ENCODE results near the gene HLA-A.
"Not testable (repeated sequence)": the region's sequence is repeated elsewhere in the genome, so short reads cannot be mapped to it uniquely, and the experiment has no call there.

HLA-A gene

GRCh38 chr6:29961966-29962365 lies 19.6 kb downstream of the HLA-A start:
- DNase-seq (ENCODE audit: low spot score): no peak

DNA sequence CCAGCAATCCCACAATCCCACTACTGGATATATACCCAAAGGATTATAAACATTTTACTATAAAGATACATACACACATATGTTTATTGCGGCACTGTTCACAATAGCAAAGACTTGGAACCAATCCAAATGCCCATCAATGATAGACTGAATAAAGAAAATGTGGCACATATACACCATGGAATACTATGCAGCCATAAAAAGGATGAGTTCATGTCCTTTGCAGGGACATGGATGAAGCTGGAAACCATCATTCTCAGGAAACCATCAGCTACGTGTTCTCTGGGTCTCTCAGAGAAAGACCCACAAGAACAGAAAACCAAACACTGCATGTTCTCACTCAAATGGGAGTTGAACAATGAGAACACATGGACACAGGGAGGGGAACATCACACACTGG lies 21.4 kb downstream of the HLA-A start:
- DNase-seq (ENCODE audit: low spot score): not testable (repeated sequence)

DNA sequence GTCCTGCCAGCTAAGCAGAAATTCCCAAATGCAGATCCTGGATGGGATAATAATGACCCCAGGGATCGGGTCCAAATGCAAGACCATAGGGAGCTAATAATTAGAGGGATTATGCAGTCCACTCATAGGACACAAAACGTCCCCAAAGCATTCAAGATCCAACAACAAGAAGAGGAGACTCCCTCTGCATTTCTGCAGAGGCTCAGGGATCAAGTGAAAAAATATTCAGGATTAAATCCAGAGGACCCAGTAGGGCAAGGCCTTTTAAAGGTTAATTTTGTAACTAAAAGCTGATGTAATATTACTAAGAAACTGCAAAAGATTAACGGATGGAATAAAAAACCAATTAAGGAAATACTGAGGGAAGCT lies 22.2 kb downstream of the HLA-A start:
- no peak for DNase-seq (ENCODE audit: low spot score)

DNA sequence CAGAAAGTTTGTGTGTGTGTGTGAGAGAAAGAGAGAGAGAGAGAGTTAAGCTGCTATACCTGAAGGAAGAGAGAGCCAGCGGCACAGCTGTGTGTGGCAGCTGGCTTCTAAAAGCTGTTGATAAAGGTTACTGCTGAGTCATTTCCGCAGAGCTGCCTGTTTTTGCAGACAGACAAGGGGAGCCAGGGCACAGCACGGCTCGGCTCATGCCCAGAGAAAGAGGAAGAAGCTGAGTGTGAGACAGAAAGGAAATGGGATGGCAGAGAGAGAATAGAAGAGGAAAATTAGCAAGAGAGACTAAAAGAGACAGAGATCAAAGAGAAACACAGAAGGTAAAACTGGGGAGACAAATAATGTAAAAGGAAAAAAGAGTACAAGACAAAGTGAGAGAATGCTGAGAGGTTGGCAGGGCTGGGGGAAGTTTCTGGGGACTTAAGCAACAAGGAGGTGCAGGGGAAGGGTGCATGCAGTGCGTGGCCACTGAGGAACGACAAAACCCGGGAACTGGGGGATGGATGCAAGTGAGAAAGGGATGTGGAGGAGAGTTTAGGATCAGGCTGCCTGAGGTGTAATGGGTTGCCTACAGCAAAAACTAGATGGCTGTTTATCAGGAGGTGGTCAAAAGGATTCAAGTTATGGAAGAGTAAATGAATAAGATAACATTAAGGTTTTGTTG lies 22.7 kb downstream of the HLA-A start:
- DNase-seq (ENCODE audit: low spot score): peak; percentile 74

GRCh38 chr6:29965563-29965872 lies 23.2 kb downstream of the HLA-A start:
- no peak for DNase-seq (ENCODE audit: low spot score)

DNA sequence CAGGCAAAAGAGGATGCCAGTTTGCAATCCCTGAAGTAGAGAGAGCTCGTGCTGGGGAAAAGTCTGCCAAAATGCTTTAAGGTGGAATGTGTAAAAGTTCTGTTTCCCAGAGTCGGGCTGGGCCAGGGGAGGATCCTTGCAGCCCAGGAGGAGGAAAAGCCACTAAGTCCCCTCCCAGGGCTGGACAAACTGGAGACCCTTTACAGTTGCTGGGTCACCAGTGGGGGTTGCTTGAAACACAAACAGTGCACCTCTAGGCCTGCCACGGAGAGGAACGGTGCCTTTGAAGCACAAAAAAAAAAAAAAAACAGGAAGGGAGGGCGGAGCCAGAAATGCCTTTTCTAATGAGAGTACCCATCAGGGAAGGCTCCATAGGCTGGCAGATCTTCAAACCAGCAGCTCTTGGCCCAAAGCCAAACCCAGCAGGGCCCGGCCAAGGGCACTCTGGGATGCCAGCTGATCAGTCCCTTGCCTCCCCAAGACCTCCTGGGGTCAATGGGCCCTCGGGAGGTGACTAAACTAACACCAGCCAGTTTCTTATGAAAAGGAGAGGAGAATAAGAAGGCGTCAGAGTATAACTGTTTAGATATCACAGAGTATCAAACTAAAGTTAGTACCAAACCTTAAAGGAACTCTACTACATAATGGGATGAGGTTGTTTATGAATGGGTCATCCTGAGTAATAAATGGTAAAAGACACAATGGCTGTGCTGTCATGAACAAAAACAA lies 23.7 kb downstream of the HLA-A start:
- DNase-seq (ENCODE audit: low spot score): no peak

GRCh38 chr6:29967379-29968010 lies 25.2 kb downstream of the HLA-A start:
- no peak for DNase-seq (ENCODE audit: low spot score)

DNA sequence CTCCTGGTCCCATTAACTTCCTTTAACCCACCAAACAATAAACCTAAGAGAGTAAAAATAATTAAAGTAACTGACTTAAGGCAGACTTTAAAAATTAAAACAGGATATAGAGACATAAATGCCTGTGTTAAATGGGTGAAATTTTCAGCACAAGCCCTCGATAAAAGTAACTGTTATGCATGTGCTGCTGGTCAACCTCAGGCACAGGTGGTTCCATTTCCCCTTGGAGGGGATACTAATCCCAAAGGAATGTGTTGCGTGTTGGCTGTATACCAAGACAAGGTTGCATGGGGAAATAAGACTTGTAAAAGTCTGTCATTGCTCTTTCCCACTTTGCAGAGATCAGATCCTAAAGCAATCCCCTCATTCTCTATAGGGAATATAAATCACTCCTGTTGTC lies 25.8 kb downstream of the HLA-A start:
- DNase-seq (ENCODE audit: low spot score): no peak

- no peak for DNase-seq (ENCODE audit: low spot score)
These were observed 26.6 kb downstream of the HLA-A start for GRCh38 chr6:29968905-29969304.

DNA sequence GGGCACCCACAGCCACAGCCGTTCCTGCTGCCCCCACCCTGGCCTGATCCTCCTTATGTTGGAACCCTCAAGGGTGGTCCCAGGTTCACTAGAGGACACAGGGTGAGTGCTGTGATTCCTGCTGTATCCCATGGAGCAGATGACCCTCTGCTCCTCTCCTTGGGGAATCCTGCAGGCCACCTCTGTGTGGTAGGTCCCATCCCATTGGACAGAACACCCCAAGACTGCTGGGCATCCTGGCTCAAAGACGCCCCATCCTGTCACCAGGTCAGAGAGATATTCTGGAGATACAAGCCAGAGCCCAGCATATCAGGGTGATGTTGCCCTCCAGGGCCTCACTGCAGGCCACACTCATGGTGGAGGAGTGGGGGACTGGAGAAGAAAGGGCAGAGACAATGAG lies 28.4 kb downstream of the HLA-A start:
- DNase-seq (ENCODE audit: low spot score): no peak

- no peak for DNase-seq (ENCODE audit: low spot score)
These were observed 32.7 kb downstream of the HLA-A start for GRCh38 chr6:29974901-29975560.

DNA sequence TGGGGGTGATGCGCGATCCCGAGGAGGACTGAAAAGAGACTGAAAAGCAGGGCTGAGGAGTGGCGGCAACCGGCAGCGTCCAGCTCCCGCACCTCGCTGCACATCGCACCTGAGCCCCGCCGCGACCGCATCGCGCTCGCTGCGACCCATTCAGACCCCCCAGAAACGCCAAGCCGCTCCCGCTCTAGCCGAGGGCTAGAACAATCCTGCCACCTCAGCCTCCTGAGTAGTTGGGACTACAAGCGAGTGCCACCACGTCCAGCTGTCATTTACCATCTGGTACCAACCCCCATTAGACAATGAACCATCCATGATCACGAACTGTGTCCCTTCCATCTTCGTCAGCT lies 33.2 kb downstream of the HLA-A start:
- DNase-seq (ENCODE audit: low spot score): no peak

DNA sequence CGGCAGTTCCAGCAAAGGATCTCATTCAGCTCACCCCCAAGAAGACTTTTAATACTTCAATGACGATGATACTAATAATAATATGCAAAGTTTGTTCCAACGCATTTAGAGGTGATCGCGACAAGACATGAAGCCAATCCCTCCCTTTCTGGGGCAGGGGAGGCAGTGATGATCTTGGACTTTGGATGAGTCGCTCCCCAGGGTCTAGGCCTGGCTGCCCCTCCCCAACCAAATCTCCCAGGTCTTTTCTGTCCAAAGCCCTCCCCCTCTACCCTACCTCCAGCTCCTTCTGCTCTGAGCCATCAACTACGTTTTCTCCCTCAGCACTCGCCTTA lies 33.9 kb downstream of the HLA-A start:
- DNase-seq (ENCODE audit: low spot score): no peak

DNA sequence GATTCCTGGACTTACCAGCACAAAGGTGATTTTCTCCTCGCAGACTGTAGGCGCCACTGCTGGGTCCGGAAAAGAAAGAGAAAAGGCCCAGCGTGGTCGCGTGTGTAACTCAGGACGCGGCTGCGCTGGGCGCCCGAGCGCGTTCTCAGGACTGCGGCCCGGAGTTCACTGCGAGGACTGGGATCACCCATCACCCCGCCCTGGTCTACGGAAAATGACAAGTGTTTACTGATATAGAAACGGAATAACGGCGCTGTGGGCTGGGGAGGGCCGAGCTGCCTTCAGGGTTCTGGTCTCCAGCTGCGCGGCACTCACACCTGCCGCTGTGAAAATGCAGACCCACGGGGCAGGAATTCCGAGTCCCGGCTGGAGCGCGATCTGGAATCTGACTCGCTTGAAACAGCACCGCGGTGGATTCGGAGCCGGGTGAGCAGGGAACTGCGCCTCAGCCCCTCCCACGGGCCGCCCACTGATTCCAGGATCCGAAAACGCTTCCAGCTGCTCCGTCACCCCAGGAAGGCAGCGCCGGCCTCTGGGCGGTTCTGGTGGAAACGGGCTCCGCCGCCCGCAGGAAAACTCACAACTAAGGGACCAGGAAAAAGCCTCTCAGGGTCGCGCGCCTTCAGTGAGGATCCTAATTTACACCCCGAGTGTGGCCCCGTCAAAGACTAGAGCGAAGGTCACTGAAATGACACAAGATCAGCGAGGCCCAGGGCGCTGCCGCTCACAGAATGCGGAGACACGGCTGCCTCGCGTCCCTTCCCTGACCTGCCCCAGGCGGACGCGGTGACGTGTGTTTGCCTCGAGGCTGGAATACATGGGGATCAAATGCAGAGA lies 34.5 kb downstream of the HLA-A start:
- DNase-seq (ENCODE audit: low spot score): peak; percentile 80

- no peak for DNase-seq (ENCODE audit: low spot score)
These were observed 35.0 kb downstream of the HLA-A start for GRCh38 chr6:29977425-29977727.

- DNase-seq (ENCODE audit: low spot score): not testable (repeated sequence)
These were observed 37.7 kb downstream of the HLA-A start for GRCh38 chr6:29980013-29980412.

DNA sequence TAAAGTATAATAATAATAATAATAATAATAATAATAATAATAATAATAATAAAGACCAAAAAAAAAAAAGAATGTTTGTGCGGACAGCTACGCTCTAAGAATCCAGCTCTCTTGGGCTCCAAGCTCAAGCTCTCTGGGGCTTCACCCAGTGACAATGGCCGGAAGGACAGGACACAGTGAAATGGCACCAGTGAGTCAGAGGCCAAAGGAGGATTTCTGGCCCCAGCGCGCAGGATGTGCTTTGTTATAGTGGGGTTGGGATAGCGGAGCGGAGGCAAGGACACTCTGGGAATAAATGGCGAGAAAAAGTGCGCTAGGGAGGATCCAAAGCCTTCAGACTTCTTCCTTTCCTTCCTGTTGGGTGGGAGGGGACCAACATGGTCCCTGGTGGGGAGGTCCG lies 38.2 kb downstream of the HLA-A start:
- DNase-seq (ENCODE audit: low spot score): no peak

- DNase-seq (ENCODE audit: low spot score): no peak
These were observed 39.0 kb downstream of the HLA-A start for GRCh38 chr6:29981211-29981812.

DNA sequence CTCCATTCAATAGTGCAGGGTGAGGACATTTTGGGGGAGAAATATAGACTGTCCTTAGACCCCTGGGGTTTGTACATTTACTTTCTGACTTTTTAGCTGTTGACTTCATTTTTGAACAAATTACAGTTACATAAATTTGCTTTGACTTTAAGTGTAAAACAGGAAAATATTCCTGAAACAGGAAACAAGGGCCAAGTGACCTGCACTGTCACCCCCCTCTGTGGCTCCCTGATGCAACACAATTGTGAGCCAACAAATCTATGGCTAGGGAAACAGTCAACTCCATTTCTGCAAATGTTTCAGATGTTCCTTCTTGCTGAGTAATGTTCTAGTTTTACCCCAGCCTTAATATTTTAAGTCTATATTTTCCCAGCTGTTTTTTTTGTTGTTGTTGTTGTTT lies 39.8 kb downstream of the HLA-A start:
- DNase-seq (ENCODE audit: low spot score): no peak

- DNase-seq (ENCODE audit: low spot score): no peak
These were observed 41.9 kb downstream of the HLA-A start for GRCh38 chr6:29984232-29984631.

DNA sequence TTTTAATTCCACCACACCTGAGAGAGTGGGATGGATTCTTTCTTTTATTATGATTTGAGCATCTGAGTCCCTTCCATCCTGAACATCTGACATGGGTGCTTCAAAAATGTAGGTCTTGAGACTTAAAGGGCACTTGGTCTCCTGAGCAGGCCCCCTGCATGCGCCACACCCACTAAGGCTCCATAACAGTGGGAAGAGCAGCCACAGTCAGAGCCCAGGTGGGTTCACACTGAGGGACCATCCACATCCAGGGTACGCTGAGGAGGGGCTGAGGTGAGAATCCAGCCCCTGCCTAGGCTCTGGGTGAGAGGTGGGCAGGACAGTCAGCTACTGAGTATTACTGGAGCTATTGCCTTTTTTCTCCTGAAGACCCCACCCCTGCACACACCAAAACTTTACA lies 42.7 kb downstream of the HLA-A start:
- no peak for DNase-seq (ENCODE audit: low spot score)

DNA sequence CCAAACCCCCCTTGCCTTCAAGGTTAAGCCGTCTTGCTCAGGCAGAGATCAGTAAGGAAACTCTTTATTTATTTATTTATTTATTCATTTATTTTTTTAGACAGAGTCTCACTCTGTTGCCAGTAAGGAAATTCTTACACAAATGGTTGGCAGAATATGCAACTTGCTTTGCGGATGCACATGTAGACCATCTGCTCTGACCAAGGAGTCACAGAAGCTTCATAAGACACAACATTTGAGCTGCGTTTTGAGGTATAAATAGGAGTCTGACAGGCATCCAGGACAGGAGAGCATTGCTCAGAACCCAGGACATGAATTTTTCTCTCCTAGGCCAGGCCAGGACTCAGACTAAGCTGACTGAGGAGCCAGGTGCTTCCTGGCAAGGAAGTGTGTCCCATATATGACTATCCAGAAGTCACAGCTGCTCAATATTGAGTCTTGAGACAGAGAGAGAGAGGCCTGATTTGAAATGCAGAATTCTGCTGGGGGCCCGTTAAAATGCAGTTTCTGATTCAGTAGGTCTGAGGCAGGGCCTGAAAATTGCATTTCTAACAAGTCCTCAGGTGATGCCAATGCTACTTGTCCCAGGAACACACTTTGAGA lies 43.9 kb downstream of the HLA-A start:
- no peak for DNase-seq (ENCODE audit: low spot score)

Data from AG08396 (cell line).